Measurements from ENCODE around the gene MAN1A1. TPM values are rescaled to one million over a fixed set of nuclear protein-coding genes. Genes with fewer than 3 reads are reported as not detected.

Gene MAN1A1
- polyA plus RNA-seq, 2 of the 4 experiments (the other 2 are of a cell fraction) = 0.05 TPM; not detected in 1

- POLR2A ChIA-PET = no interaction called here
- no peak for ATAC-seq
- WGBS (ENCODE audit: missing lambda C conversion rate) = 0% methylated on average over 3 of the region's 3 CpGs
- no peak overlapping the region for H3K4me3 ChIP-seq
- no peak for DNase-seq (ENCODE audit: low read depth in 1 of 2, low spot score in 1 of 2)
- no peak overlapping the region for H3K4me2 ChIP-seq
- no peaks in the 10 kb centered on the region for H3K9me3 ChIP-seq
- CTCF ChIA-PET = interaction anchor here (0.9 kb wide), 1 partner anchor 8 kb away, joined by 3 read pairs; no protein-coding TSS in a partner anchor
- TF ChIP-seq CBX2 (IDR thresholded peaks at IDR 0.05; ENCODE audit: borderline replicate concordance, low read depth) (no peak), NR3C1 (IDR thresholded peaks at IDR 0.05) (no peak), JUN (IDR thresholded peaks at IDR 0.05) (no peak), HOXB5 (CRISPR knock-in tag; IDR thresholded peaks at IDR 0.05) (no peak), FOSL2 (IDR thresholded peaks at IDR 0.05) (no peak), FOSL2 (CRISPR knock-in tag; IDR thresholded peaks at IDR 0.05) (no peak), CEBPB (IDR thresholded peaks at IDR 0.05) (no peak), USF2 (IDR thresholded peaks at IDR 0.05) (no peak), HDAC2 (IDR thresholded peaks at IDR 0.05) (no peak), BCL3 (IDR thresholded peaks at IDR 0.05) (no peak)
- H3K27ac ChIP-seq = no peak overlapping the region
- FAIRE-seq = no peak
- no peaks in the 10 kb centered on the region for H3K4me1 ChIP-seq
These were observed 7.1 kb downstream of the MAN1A1 start for GRCh38 chr6:119342430-119342829.

GRCh38 chr6:119340796-119341487, 8.6 kb downstream of the MAN1A1 start:
- ATAC-seq = no peak
- ChIA-PET POLR2A (no interaction called here), CTCF (no interaction called here)

More at GRCh38 chr6:119340796-119341487, 8.6 kb downstream of the MAN1A1 start:
- FAIRE-seq (no peak), DNase-seq (ENCODE audit: low read depth in 1 of 2, low spot score in 1 of 2) (no peak)
- Histone ChIP-seq H3K4me3 (no peak overlapping the region), H3K27ac (no peak overlapping the region), H3K4me2 (no peak overlapping the region), H3K9me3 (no peaks in the 10 kb centered on the region), H3K4me1 (no peaks in the 10 kb centered on the region)
- WGBS (ENCODE audit: missing lambda C conversion rate) = 24% methylated on average over 7 of the region's 8 CpGs
- TF ChIP-seq HEYL (CRISPR knock-in tag; IDR thresholded peaks at IDR 0.05) (no peak), BHLHE40 (IDR thresholded peaks at IDR 0.05; ENCODE audit: low read depth, low read length) (no peak), FOXS1 (CRISPR knock-in tag; IDR thresholded peaks at IDR 0.05) (no peak), ZSCAN20 (CRISPR knock-in tag; IDR thresholded peaks at IDR 0.05) (no peak), POLR2AphosphoS2 (conservative IDR thresholded peaks at IDR 0.05; ENCODE audit: low read length) (no peak), FOSB (CRISPR knock-in tag; IDR thresholded peaks at IDR 0.05) (no peak), FOSL2 (IDR thresholded peaks at IDR 0.05) (no peak), FOSL2 (CRISPR knock-in tag; IDR thresholded peaks at IDR 0.05) (no peak), HOXA7 (CRISPR knock-in tag; IDR thresholded peaks at IDR 0.05) (no peak), HMGXB4 (CRISPR knock-in tag; IDR thresholded peaks at IDR 0.05; ENCODE audit: borderline replicate concordance) (no peak), HOXB13 (CRISPR knock-in tag; IDR thresholded peaks at IDR 0.05; ENCODE audit: low read depth) (no peak), E2F6 (IDR thresholded peaks at IDR 0.05; ENCODE audit: borderline replicate concordance, low read depth) (no peak), EP300 (IDR thresholded peaks at IDR 0.05) (no peak), GATA3 (IDR thresholded peaks at IDR 0.05; ENCODE audit: borderline replicate concordance) (no peak), CEBPB (IDR thresholded peaks at IDR 0.05) (no peak), RFX5 (IDR thresholded peaks at IDR 0.05) (no peak), CHD2 (IDR thresholded peaks at IDR 0.05; ENCODE audit: low read length, partially characterized antibody) (no peak), ATOH8 (CRISPR knock-in tag; IDR thresholded peaks at IDR 0.05; ENCODE audit: low read depth) (no peak), KDM1A (IDR thresholded peaks at IDR 0.05; ENCODE audit: low read depth) (no peak), ESRRA (IDR thresholded peaks at IDR 0.05; ENCODE audit: borderline replicate concordance, low read length) (no peak), SMC3 (IDR thresholded peaks at IDR 0.05) (no peak)
